HG03432 (cell line): ENCODE data around the gene ZDHHC21.

Source experiments
- ATAC-seq: cut with Tn5 transposase; IDR thresholded peaks from one replicate; pipeline ENCODE4 v1.9.1; 2021; ENCODE audit warnings: mild to moderate bottlenecking, moderate library complexity; ENCODE audit not compliant: unreplicated experiment

ZDHHC21 gene

GRCh38 chr9:14618836-14619420 lies 74.3 kb downstream of the ZDHHC21 start:
- ATAC-seq, result no peak

- peak; percentile 96 for ATAC-seq
Measured at GRCh38 chr9:14616188-14616982, 76.8 kb downstream of the ZDHHC21 start.

DNA sequence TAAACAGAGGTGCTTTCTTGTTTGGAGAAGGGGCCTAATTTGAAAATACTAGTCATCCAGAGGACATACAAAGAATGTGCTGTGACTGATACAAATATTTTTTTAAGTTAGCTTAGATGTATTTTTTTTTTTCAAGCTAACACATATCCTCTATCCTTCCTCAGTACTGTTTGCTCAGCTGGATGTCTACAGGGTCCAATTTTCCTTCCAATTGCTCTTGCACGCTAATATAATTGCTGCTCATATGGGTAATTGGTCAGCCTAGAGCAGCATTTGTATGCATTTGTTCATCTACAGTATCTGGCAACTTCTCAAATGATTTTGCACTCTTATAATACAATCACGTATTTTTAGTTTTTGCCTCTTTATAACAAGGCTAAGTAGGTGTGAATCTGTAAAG lies 84.7 kb downstream of the ZDHHC21 start:
- ATAC-seq, result no peak

GRCh38 chr9:14597171-14597799 lies 95.9 kb downstream of the ZDHHC21 start:
- no peak for ATAC-seq

DNA sequence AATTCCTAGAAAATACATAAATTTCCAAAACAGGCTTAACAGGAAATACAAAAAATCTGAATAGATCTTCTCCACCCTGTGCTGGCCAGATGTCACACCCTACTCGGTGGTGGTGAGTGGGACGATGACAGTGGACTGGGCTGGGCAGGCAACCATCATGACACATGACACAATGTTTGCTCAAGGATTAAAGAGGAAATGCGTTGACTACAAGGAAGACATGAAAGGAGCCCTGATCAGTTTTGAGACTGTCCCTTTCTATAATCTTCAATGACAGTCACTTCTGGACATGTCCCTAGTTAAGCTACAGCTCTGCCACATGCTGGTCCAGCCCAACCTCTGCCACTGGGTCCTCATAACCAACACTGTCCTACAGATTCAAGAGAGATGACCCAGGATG lies 99.8 kb downstream of the ZDHHC21 start:
- ATAC-seq, result no peak

GRCh38 chr9:14591411-14591810 lies 101.8 kb downstream of the ZDHHC21 start:
- ATAC-seq, result no peak

- ATAC-seq, result peak; percentile 99
Measured at GRCh38 chr9:14585730-14586473, 107.3 kb downstream of the ZDHHC21 start.

DNA sequence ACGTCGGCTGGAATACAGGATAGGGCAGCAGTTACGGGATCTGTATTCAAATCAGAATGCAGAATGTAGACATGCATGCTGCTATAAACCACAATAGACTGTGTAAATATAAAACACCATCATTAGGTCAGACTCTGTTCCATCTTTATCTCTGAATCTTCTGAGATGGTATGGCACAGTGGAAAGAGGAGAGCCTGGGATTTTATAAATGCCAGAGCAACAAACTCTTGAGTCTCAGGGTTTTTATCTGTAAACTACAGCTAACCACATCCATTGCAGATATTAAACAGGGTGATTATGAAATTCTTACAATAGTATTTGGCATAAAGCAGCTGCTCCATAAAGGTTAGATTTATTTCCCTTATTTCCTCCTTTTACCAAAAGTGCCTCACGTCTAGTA lies 108.7 kb downstream of the ZDHHC21 start:
- ATAC-seq, result no peak

DNA sequence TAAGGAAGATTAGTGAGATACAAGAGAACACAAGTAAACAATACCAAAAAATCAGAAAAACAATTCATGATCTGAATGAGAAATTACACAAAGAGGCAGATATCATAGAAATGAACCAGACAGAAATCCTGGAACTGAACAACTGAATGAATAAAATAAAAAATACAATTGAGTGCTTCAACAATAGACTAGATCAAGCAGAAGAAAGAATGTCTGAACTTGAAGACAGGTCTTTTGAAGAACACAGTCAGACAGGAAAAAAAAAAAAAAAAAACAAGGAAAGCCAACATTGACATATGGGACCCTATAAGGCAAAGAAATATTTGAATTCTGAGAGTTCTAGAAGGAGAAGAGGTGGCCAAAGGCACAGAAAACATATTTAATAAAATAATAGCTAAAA lies 115.2 kb downstream of the ZDHHC21 start:
- no peak for ATAC-seq

DNA sequence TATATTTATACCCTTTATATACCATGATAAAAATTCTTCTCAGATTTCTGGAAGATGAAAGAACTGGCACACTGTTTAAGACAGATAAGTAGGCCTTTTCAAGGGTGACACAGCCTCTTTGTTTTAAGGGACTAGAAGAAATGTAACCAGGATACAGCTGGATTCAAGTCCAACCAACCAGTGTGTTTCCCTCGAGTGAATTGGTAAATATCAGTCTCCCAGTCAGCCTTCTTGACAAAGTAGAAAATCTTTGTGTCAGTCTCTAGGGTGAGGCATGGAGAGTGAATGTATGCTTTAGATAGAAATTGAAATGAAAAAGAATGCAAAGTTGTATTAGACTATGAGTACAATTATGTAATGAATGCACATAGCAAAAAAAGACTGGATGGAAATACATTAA lies 119.1 kb downstream of the ZDHHC21 start:
- ATAC-seq, result no peak

GRCh38 chr9:14573319-14573718 lies 119.9 kb downstream of the ZDHHC21 start:
- ATAC-seq, result no peak

DNA sequence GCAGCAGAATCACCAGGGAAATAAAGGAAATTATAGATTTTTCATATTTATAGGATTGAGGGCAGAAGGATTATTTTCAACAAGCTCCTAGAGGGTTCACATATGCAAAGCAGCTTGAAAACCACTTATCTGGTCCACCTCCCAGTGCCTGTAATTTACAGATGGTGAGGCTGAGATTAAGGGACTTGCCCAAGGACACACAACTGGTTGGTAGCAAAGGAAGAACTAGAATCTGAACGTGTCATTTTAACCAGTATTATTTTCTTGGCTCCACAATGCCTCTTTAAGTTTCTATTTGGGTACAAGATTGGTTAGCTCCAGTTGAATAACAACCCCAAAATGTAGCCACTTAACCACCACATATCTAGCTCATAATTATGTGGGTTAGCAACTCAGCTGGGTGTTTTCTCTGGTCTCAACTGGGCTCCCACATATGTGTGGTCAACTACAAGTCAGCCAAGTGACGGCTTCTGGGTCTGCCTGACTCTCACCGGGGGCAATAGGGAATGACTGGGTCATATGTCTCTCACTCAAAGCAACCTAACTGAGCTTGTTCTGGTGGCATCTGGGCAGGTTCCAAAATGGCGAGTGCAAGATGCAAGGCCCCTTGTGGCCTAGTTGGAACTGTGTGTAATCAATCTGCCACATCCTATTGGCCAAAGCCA lies 127.7 kb downstream of the ZDHHC21 start:
- ATAC-seq, result no peak

DNA sequence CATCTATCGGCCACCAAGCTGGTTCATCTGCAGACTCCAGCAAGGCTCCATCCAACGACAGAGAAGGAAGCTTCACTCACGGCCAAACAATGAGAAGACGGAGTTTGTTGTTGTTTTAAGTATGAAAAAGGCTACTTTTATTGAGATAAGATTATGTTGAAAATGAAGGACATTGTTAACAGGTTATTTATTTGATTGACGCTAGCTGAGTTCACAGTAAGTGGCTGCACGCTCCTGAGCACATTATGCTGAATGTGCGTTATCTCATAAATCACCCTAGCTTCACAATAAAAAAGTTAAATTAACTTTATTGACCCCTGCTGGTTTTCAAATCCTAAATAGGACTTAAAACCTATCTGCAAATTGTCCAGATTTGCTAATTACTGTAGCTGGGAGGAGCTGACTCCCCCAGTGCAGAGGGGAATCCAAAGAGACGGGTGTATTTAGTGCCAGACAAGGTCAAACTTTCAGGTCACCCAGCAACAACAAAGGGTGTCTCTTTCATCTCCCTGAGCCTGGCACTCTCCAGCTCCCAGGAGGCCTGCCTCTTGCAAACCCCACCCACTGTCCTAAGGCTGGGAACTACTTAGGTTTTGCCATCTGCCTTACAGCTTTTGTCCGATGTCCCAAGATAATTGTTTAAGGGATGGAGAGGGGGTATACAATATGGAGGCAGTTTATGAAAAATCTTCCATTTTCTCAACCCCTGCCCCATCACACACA lies 129.2 kb downstream of the ZDHHC21 start:
- no peak for ATAC-seq

GRCh38 chr9:14561929-14562405 lies 131.3 kb downstream of the ZDHHC21 start:
- no peak for ATAC-seq
